ENCODE results near the gene URM1. TPM values are rescaled to one million over a fixed set of nuclear protein-coding genes. Genes with fewer than 3 reads are reported as not detected.

URM1 gene
- total RNA-seq, 1 experiment from 2014 or later = 46.6 TPM

DNA sequence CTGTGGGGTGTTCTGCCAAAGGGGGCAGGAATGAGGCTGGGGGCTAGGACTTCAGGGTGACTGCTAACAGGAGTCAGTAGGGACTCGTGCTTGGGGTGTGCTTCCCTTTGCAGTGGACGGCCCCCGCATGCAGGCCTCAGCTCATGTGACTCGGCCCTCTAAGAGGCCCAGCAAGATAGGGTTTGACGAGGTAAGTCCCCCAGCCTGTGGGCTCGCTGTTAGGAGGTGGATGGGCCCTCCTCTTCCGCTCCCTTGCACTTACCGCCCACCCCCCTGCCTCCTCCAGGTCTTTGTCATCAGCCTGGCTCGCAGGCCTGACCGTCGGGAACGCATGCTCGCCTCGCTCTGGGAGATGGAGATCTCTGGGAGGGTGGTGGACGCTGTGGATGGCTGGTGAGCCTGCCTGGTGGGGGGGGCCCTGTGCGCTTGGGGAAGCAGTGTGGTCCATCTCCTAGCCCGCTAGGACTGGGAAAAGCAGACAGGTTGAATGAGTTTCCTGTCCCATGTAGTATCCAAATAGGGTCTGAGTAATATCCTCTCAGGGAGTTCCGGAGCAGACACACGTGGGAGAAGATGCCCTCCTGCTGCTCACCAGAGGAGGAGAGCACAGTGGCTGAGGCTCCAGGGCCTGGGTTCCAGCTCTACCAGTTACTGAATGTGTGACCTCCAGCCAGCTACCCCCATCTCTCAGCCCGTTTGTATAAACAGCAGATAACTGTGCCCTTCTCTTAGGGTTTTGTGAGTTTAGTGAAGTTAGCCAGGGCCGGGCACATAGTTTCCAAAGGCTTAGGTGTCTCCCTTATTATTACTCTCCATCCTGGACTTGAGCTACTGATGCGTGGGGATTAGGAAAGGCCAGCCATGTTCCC, 57.7 kb downstream of the URM1 start:
- H3K9me3 Mint-ChIP-seq = no peaks in the 10 kb centered on the region
- Histone ChIP-seq H2BK12ac (ENCODE audit: insufficient read length, low read depth, low read length) (no peak overlapping the region), H4K5ac (ENCODE audit: insufficient read length, low read depth, low read length) (no peak overlapping the region), H2AK5ac (ENCODE audit: insufficient read length, low read length) (no peak overlapping the region), H3K27ac (ENCODE audit: insufficient read length, low read depth, low read length) (no peak overlapping the region), H3K4me2 (ENCODE audit: insufficient read depth, insufficient read length, low read length) (no peak overlapping the region), H2BK120ac (ENCODE audit: low read depth, low read length, poor library complexity, severe bottlenecking) (no peak overlapping the region), H4K91ac (ENCODE audit: insufficient read length, low read depth, low read length) (no peak overlapping the region), H3K56ac (ENCODE audit: insufficient read length, low read depth, low read length) (no peak overlapping the region), H2BK5ac (ENCODE audit: insufficient read length, low read length) (no peak overlapping the region), H3K14ac (ENCODE audit: insufficient read depth, low read length) (no peak overlapping the region; the same call in 1 of the 2 replicates), H2BK15ac (ENCODE audit: low read depth, low read length) (no peak overlapping the region), H3K18ac (ENCODE audit: insufficient read length, low read depth, low read length) (no peak overlapping the region), H4K8ac (replicated peaks; ENCODE audit: insufficient read length, low read depth, low read length) (no peak overlapping the region), H3T11ph (ENCODE audit: low read length) (no peak overlapping the region), H4K20me1 (ENCODE audit: control insufficient read depth, insufficient read depth, insufficient read length) (no peaks in the 10 kb centered on the region), H3K79me2 (ENCODE audit: insufficient read depth, low read length) (no peaks in the 10 kb centered on the region), H3K23me2 (ENCODE audit: insufficient read length, low read depth, low read length, poor library complexity, severe bottlenecking) (no peaks in the 10 kb centered on the region), H2BK20ac (ENCODE audit: low read depth, low read length, poor library complexity, severe bottlenecking) (no peak overlapping the region), H2AFZ (ENCODE audit: low read length) (no peak overlapping the region), H3K9ac (ENCODE audit: extremely low read depth, insufficient read length, low read length) (no peak overlapping the region), H3K4me1 (ENCODE audit: insufficient read depth, low read length) (no peaks in the 10 kb centered on the region), H3K27me3 (ENCODE audit: insufficient read depth, low read length) (no peaks in the 10 kb centered on the region), H3K9me3 (ENCODE audit: control insufficient read depth, low read depth, low read length) (no peaks in the 10 kb centered on the region), H3K4ac (ENCODE audit: low read depth, low read length) (no peak overlapping the region), H3K79me1 (ENCODE audit: insufficient read depth, low read depth, low read length, poor library complexity, severe bottlenecking) (no peaks in the 10 kb centered on the region), H3K23ac (ENCODE audit: insufficient read length, low read depth, low read length) (no peak overlapping the region)
- TF ChIP-seq, protein P1, sequence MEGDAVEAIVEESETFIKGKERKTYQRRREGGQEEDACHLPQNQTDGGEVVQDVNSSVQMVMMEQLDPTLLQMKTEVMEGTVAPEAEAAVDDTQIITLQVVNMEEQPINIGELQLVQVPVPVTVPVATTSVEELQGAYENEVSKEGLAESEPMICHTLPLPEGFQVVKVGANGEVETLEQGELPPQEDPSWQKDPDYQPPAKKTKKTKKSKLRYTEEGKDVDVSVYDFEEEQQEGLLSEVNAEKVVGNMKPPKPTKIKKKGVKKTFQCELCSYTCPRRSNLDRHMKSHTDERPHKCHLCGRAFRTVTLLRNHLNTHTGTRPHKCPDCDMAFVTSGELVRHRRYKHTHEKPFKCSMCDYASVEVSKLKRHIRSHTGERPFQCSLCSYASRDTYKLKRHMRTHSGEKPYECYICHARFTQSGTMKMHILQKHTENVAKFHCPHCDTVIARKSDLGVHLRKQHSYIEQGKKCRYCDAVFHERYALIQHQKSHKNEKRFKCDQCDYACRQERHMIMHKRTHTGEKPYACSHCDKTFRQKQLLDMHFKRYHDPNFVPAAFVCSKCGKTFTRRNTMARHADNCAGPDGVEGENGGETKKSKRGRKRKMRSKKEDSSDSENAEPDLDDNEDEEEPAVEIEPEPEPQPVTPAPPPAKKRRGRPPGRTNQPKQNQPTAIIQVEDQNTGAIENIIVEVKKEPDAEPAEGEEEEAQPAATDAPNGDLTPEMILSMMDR (conservative IDR thresholded peaks at IDR 0.05) = no peak
- peaks cover 7 to 10% of the 10 kb centered on the region in 2 experiments; a peak in 3 of 4 replicates for H3K4me1 Mint-ChIP-seq
- no peak overlapping the region for H3K27ac Mint-ChIP-seq
- H3K36me3 Mint-ChIP-seq (ENCODE audit: insufficient read depth in 1 of 3, low read depth in 3 of 3) = no peaks in the 10 kb centered on the region
- WGBS (ENCODE audit: extremely low coverage, insufficient read length, low lambda C conversion rate) = no CpG with 5 or more reads among the region's 22 CpGs
- no peak overlapping the region for H3K4me3 Mint-ChIP-seq
- peaks cover 12% of the 10 kb centered on the region for H3K27me3 Mint-ChIP-seq (ENCODE audit: low read depth)
- no peak for DNase-seq

Measured in H9 (cell line).